Spleen (tissue), 7 donors: ENCODE measurements around the gene MEX3D.
"Not testable (repeated sequence)": the region's sequence is repeated elsewhere in the genome, so short reads cannot be mapped to it uniquely, and the experiment has no call there.

Source experiments
- CTCF ChIP-seq, 11 experiments: fragments of 200-600 bp in 7 of 11; fragments of 450-650 bp in 4 of 11; sonication (generic) in 4 of 11; IDR thresholded peaks in 8 of 11; conservative IDR thresholded peaks in 3 of 11; 1 replicate in 7 of 11; 2 replicates in 4 of 11; pipeline versions ENCODE4 v1.4.0 to v1.8.0; 2016 to 2021; ENCODE audit warnings: antibody characterized with exemption in 11 of 11, inconsistent platforms in 4 of 11, mild to moderate bottlenecking in 1 of 11
- POLR2A ChIP-seq, 3 donors: fragments of 450-650 bp; IDR thresholded peaks; one replicate each; pipeline ENCODE4 v1.5.1; 2017; ENCODE audit warnings: antibody characterized with exemption in 3 of 3, mild to moderate bottlenecking in 1 of 3
- donor health status: DM: no; HTN: no; CAD: no; lungs with moderate emphysema.
- donor health status: DM: no; HTN: no; CAD: no.
- donor health status: DM: no; HTN: no; CAD: no.

DNA sequence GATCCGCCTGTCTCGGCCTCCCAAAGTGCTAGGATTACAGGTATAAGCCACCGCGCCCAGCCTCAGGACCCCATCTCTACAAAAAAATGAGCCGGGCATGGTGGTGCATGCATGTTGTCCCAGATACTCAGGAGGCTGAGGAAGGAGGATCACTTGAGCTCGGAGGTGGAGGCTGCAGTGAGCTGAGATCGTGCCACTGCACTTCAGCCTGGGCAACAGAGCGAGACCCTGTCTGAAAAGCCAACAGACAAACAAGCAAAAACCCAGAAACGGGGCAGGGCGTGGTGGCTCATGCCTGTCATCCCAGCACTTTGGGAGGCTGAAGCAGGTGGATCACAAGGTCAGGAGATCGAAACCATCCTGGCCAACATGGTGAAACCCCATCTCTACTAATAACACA, 37.3 kb downstream of the MEX3D start:
- TF ChIP-seq CTCF (IDR thresholded peaks at IDR 0.05 in 8 of 11, conservative IDR thresholded peaks at IDR 0.05 in 3 of 11); POLR2A (IDR thresholded peaks at IDR 0.05): not testable (repeated sequence)
